ENCODE measurements around the gene VWCE.

VWCE gene

GRCh38 chr11:61294717-61295595 is at the start of gene VWCE:
VWCE (minus strand) TSS chr11:61295316; CDS start chr11:61295037, 279 bp downstream.
- peak; percentile 34 for DNase-seq

GRCh38 chr11:61343792-61344745 is 49.0 kb upstream of the VWCE start:
- DNase-seq: no peak

- no peak for DNase-seq
These were observed 47.2 kb upstream of the VWCE start for GRCh38 chr11:61342207-61342803.

- no peak for DNase-seq
These were observed 46.6 kb upstream of the VWCE start for GRCh38 chr11:61341706-61342105.

GRCh38 chr11:61340979-61341378 is 45.9 kb upstream of the VWCE start:
- DNase-seq: no peak

- no peak for DNase-seq
These were observed 44.4 kb upstream of the VWCE start for GRCh38 chr11:61339490-61339878.

- DNase-seq: no peak
These were observed 43.8 kb upstream of the VWCE start for GRCh38 chr11:61338783-61339489.

GRCh38 chr11:61337706-61338470 is 42.8 kb upstream of the VWCE start:
- no peak for DNase-seq

GRCh38 chr11:61336171-61336935 is 41.2 kb upstream of the VWCE start:
- peak; percentile 61 for DNase-seq

GRCh38 chr11:61335355-61335710 is 40.2 kb upstream of the VWCE start:
- DNase-seq: no peak

GRCh38 chr11:61334434-61335354 is 39.6 kb upstream of the VWCE start:
- DNase-seq: no peak

GRCh38 chr11:61333550-61334433 is 38.7 kb upstream of the VWCE start:
- no peak for DNase-seq

- DNase-seq: peak; percentile 85
These were observed 37.9 kb upstream of the VWCE start, which contains the start of the genes DDB1 and TKFC for GRCh38 chr11:61332797-61333549. DDB1 (minus strand) TSS chr11:61333105; CDS start chr11:61332968, 137 bp downstream. TKFC (plus strand) TSS chr11:61333228; CDS start chr11:61334729, 1,501 bp downstream.

GRCh38 chr11:61332281-61332796 is 37.2 kb upstream of the VWCE start:
- no peak for DNase-seq

- no peak for DNase-seq
These were observed 36.5 kb upstream of the VWCE start for GRCh38 chr11:61331651-61332050.

- no peak for DNase-seq
These were observed 34.8 kb upstream of the VWCE start for GRCh38 chr11:61329871-61330270.

- no peak for DNase-seq
These were observed 33.2 kb upstream of the VWCE start for GRCh38 chr11:61328351-61328750.

- no peak for DNase-seq
These were observed 32.6 kb upstream of the VWCE start for GRCh38 chr11:61327669-61328071.
